Psoas muscle (tissue), 8 donors: ENCODE results near the gene NIPA2. TPM values are rescaled to one million over a fixed set of nuclear protein-coding genes. Genes with fewer than 3 reads are reported as not detected.

Experiments
- ATAC-seq, 4 donors: fragments of 200-7000 bp; cut with Tn5 transposase; one replicate each; pipeline ENCODE4 v1.9.1; 2020; ENCODE audit warnings: moderate library complexity in 3 of 4, mild to moderate bottlenecking in 2 of 4
- DNase-seq, 2 donors: peaks; one replicate each; pipeline ENCODE4 v3.0.0-alpha.2; 2020
- H3K27ac ChIP-seq: fragments of 200-600 bp; one replicate; pipeline ENCODE4 v1.8.0; 2022
- H3K27me3 ChIP-seq, 3 donors: fragments of 200-600 bp in 1 of 3; one replicate each; pipeline versions ENCODE4 v1.6.1 to v1.8.0; 2013 to 2022; ENCODE audit warnings: low read length in 2 of 3, mild to moderate bottlenecking in 2 of 3, moderate library complexity in 1 of 3; ENCODE audit not compliant: insufficient read depth in 3 of 3
- H3K36me3 ChIP-seq, 2 donors: fragments of 200-600 bp in 1 of 2; one replicate each; pipeline versions ENCODE4 v1.6.1 to v1.8.0; 2013 to 2022; ENCODE audit warnings: low read depth in 1 of 2, mild to moderate bottlenecking in 1 of 2, moderate library complexity in 1 of 2; ENCODE audit not compliant: insufficient read depth in 1 of 2
- H3K4me1 ChIP-seq: fragments of 200-600 bp; one replicate; pipeline ENCODE4 v1.8.0; 2022
- H3K4me3 ChIP-seq: fragments of 200-600 bp; one replicate; pipeline ENCODE4 v1.8.0; 2022; ENCODE audit warnings: mild to moderate bottlenecking
- H3K9me3 ChIP-seq: fragments of 200-600 bp; one replicate; pipeline ENCODE4 v1.8.0; 2022
- CTCF ChIP-seq: fragments of 200-600 bp; IDR thresholded peaks from one replicate; pipeline ENCODE4 v1.8.0; 2022; ENCODE audit warnings: antibody characterized with exemption
- WGBS, 3 donors: extraction: QIAGEN DNeasy Blood & Tissue Kit; methylation state at CpG; one replicate each; pipeline versions ENCODE4 v1.1.6 to v1.1.7; 2013; 5-methylcytosine and 5-hydroxymethylcytosine counted together
- intact Hi-C, 2 donors: fragments of 100-400 bp; cut with DNase I; formaldehyde crosslinking; loops; one replicate each; pipeline versions ENCODE4 v1.11.0 to v1.14.2; 2022
- long read RNA-seq, 2 donors: library from polyadenylated mRNA; unstranded; transcript quantifications; one replicate each; pipeline ENCODE4 v2.0.0, GENCODE V29; 2021
- polyA plus RNA-seq, 3 donors: library from polyadenylated mRNA; stranded (reverse); fragments of 200-250 nt; gene quantifications; one replicate each; pipeline ENCODE4 v1.2.3, GENCODE V29; 2013
- total RNA-seq, 4 donors: library from RNA; stranded (reverse); fragmentation: NEBNext Ultra II Directional in 2 of 4; extraction: Animal tissue kit (Norgen Biotek cat#: 25700) in 2 of 4; gene quantifications; one replicate each; pipeline versions ENCODE4 v1.2.1 to v1.2.4, GENCODE V29; 2021 to 2023
- donor health status: healthy with polysubstance abuse.
- donor health status: DM: no; HTN: no; CAD: no; lungs with moderate emphysema.
- donor health status: Bipolar disorder and iron deficiency.
- donor health status: healthy.
- donor health status: DM: yes; HTN: yes; CAD: no.
- donor health status: DM: no; HTN: no; CAD: no.
- donor health status: DM: no; HTN: no; CAD: no.
- donor health status: DM: yes; HTN: yes; CAD: no.

Gene NIPA2
- total RNA-seq (10 to 100 TPM; 18.2 to 31.5 (median 27.6) TPM), polyA plus RNA-seq (10 to 100 TPM; 11.3 to 61.8 (median 46.1) TPM)
- long read RNA-seq, donor 1, partial matches to known transcripts, result 3 of 31 reads
- long read RNA-seq, donor 1, other reads (novel, unspliced or antisense), result 24 of 31 reads
- long read RNA-seq, donor 2, transcript NIPA2-203 (6 exons, 2,280 nt), result major isoform, 16 of 74 reads
- long read RNA-seq, donor 2, partial matches to known transcripts, result 4 of 74 reads
- long read RNA-seq, donor 2, other reads (novel, unspliced or antisense), result 49 of 74 reads

- ATAC-seq, result peak; percentile 98 to 99 (median 98)
- Histone ChIP-seq H3K9me3 (no peaks in the 10 kb centered on the region), H3K27me3 (no peaks in the 10 kb centered on the region), H3K36me3 (peaks cover 0 to 20% of the 10 kb centered on the region in 2 donors), H3K4me1 (peaks cover 17% of the 10 kb centered on the region), H3K27ac (peak within 1 kb of the TSS; percentile 95), H3K4me3 (peak within 1 kb of the TSS; percentile 84)
- peak; percentile 98 to 99 for DNase-seq
- WGBS, 3 donors, result 0% methylated on average over 80 to 83 of the region's 83 CpGs
- no peak for TF ChIP-seq CTCF
- intact Hi-C loops, result loop anchor here (2.0 to 10.0 kb wide), 2 partner anchors 52 to 54 kb away; partner anchors contain the start of gene NIPA1 (in 2 of the 2)
These were observed at the start of gene NIPA2 for GRCh38 chr15:22838292-22839042. Gene NIPA2 (plus strand): TSS chr15:22838666. CDS start chr15:22851732, 13,066 bp downstream.

- no peaks in the 10 kb centered on the region for H3K9me3 ChIP-seq
- no peak overlapping the region for H3K4me3 ChIP-seq
- H3K4me1 ChIP-seq, result no peaks in the 10 kb centered on the region
- no peaks in the 10 kb centered on the region for H3K27me3 ChIP-seq
- no peak overlapping the region for H3K27ac ChIP-seq
- 73 to 95% (median 93%) methylated on average over 4 of the region's 4 CpGs for WGBS, 3 donors
- TF ChIP-seq CTCF, result no peak
- no peak for DNase-seq
- ATAC-seq, result no peak
- intact Hi-C loops, result no loop called here
- H3K36me3 ChIP-seq, result no peaks in the 10 kb centered on the region
These were observed 44.4 kb upstream of the NIPA2 start for GRCh38 chr15:22794063-22794462.

- Histone ChIP-seq H3K27me3 (no peaks in the 10 kb centered on the region), H3K4me1 (no peaks in the 10 kb centered on the region), H3K36me3 (no peaks in the 10 kb centered on the region), H3K9me3 (no peaks in the 10 kb centered on the region), H3K27ac (no peak overlapping the region), H3K4me3 (no peak overlapping the region)
- intact Hi-C loops, result no loop called here
- DNase-seq (no peak), ATAC-seq (no peak)
- TF ChIP-seq CTCF, result no peak
- 87 to 95% (median 91%) methylated on average over 17 of the region's 17 CpGs for WGBS, 3 donors
These were observed 43.8 kb upstream of the NIPA2 start for GRCh38 chr15:22794621-22795167.

GRCh38 chr15:22795206-22796063 is 43.0 kb upstream of the NIPA2 start:
- H3K4me3 ChIP-seq, result no peak overlapping the region
- 84 to 92% (median 91%) methylated on average over 20 of the region's 20 CpGs for WGBS, 3 donors
- ATAC-seq (no peak), DNase-seq (no peak)
- no peaks in the 10 kb centered on the region for H3K4me1 ChIP-seq
- H3K9me3 ChIP-seq, result no peaks in the 10 kb centered on the region
- intact Hi-C loops, result no loop called here
- H3K36me3 ChIP-seq, result no peaks in the 10 kb centered on the region
- H3K27me3 ChIP-seq, result no peaks in the 10 kb centered on the region
- H3K27ac ChIP-seq, result no peak overlapping the region
- TF ChIP-seq CTCF, result no peak
